GM19240 (cell line): Measurements from ENCODE around the gene FGR.

Experiments used
- DNase-seq: peaks from one replicate; pipeline ENCODE4 v3.0.0; 2011; ENCODE audit warnings: low spot score; ENCODE audit not compliant: insufficient read length

FGR gene

DNA sequence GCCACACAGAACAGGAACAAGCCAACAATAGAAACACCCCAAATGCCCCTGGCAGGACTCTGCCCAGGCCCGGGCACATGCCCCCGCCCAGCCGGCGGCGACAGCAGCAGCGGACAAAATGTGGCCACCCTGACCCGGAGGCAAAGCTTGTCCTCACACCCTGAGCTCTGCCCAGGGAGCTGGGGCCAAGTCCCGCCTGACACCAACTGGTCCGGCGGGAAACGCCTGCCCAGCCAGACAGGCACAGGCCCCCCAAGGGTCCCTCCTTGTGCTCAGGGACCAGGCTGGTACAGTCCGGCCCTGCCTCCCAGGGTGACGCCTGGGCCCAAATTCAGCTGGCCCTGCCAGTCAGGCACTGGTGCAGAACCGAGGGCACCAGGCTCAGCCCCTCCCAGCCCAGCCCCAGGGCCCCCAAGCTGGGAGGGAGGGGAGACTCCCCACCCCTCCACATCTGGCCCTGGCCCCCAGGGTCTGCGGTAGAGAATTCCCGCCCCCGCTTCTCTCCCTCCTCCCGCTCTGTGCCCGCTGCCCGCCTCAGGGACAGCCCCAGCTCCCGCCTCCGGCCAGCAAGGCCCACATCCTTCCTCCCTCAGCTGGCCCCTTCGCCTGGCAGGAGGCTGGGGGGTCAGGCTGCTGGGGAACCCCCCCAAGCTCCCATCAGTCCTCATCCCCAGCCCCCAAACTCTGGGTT, 33.1 kb downstream of the FGR start:
- DNase-seq: no peak

DNA sequence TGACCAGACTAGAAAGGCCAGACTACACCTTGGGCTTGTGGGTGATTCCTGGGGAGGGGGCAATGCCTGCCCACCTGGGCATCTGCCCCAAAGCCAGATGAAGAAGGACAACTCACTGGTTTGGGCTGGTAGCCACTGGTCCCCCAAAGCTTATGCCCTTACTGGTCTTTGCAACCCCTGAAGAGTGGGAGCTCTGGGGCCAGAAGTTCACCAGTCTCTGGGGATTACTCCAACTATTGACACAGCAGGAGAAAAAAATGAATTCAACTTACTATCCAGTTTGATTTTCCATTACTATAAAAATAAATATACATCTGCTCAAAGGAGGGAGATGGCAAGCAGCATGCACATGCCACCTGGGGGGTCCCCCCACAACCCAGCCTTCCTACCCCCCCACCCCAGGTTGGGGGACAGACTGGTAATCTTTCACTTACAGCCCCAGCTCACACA, 33.6 kb downstream of the FGR start:
- DNase-seq: no peak

DNA sequence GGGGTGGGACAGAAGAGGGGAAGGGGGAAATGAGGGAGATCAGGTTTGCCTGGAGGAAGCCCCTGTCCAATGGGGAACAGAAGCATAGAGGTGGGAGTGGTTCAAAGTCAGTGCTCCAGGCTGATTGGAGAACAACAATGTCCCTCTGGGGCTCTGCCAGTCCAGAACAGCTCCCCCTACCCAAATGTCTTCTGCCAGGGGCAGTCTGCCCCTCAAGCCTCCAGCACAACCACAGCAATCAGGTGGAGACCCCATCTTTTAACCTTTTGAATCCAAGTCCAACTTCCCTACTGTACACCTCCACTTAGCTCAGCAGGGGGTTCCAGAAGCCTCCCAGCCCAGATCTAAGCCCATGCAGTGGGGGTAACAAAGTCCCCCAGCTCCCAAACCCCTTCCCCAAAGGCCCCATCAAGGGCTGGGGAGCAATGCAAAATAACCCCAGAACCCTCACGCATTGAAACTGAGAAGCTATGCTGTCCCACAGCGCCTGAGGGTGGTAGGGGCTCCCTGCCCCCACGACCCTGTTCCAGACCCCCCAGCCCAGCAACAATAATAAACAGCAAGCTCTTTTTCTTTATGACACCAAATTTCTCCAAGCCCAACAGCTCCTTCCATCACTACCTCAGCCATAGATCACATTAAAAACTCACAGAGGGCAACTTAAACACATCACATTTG, 34.3 kb downstream of the FGR start:
- no peak for DNase-seq

DNA sequence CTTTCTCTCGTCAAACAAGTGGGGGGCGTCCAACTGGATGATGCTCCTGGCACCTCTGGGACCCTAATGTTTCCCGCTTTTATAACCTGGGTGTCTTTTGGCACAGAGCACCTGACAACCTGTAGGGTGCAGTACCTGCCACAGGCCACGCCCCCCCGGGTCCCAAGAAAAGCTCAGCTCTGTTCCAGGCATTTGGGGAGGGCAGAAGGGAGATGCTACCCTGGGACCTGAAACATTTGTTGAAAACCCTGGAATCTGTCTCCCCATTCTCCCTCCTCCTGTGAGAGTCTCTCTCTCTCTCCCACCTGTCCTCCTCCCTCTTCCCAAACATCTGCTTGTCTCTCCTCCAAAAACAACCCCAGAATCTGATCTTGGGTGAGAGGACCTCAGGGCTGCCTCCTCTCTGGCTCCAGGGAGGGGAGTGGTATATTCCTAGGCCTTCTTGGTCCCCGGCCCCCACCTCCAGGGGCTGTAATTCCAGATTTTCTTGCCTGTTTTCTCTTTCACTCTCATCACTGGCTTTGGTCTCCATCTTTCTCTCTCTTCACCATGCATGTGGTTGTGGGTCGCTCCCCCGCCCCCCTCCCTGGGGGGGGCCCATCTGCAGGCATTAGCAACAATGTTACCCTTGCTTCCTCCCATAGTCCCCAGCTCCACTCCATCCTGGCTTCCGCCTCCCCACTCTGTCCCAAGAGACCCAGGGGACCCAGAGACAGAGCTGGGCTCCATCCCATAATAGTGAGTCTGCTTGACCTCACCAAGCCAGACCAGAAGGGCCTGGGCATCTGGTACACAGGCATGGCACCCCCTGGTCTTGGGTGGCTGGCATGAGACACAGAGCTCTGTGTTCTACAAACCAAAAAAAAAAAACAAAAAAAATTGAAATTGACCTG, 35.1 kb downstream of the FGR start:
- DNase-seq: no peak

DNA sequence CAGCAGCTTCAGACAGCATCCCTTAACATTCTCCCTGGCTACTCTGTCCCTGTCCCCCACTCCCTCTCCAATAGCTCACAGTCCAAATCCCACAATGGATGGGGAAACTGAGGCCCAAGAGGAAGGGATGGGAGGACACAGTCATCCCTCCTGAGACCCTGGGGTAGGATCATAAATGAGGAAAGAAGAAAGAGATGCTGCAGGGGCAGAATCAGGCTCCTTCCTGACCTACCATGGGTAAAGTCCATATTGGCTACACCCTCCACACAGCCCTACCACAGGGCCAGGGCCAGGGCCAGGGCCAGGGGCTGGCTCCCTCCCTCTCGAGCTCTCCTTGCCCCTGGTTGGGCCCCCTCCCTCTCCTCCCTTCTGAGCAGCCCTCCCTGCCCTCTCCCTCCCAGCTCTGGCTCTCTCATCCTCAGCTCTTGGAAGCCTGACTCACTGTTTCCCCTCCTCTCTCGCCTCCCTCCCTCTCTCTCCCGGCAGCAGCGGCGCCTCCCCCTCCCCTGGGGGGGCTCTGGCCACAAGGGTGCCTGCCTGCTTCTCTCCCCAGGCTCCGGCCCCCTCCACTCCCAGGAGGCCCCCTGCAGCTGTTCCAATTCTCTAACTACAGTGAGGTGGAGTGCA, 36.0 kb downstream of the FGR start:
- DNase-seq: no peak

DNA sequence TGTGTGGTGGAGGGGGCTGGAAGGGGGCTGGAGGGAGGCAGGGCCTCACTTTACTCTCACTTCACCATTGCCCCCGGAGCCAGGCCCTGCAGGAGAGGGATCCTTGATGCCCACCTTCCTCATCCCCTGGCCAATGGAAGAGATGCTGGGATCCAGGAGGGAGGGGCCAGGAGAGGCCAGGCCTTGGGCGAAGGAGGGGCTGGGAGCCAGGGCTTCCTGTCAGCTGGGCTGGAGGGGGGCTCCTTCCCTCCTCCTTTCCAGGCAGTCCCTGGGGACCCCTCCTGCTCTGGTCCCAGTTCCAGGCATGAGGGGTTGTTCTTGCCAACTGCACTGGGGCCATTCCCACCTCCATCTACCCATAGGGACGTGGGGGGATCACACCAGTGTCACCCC, 36.7 kb downstream of the FGR start:
- DNase-seq: no peak

GRCh38 chr1:27597516-27598294, 37.3 kb downstream of the FGR start:
- DNase-seq: no peak

- DNase-seq: no peak
Measured at GRCh38 chr1:27596986-27597385, 38.0 kb downstream of the FGR start.

- DNase-seq: no peak
Measured at GRCh38 chr1:27596261-27596660, 38.7 kb downstream of the FGR start.

DNA sequence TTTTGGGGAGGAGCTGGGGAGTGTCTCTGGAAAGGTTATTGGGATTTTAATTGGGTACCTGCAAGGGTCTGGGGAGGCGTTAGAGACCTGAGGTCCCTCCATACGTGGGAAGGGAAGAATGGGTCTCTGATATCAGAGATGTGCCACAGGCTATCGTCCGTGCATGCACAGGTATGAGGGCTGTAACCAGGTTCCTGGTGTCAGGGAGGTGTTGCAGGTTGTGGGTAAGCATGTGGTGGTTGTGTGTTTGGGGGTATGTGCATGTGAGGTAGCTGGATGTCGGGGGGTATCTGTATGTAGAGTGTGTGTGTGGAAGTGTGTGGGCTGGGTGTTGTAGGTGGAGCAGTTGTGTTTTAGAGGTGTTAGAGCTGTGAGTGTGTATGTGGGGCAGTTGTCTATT, 39.4 kb downstream of the FGR start:
- no peak for DNase-seq

DNA sequence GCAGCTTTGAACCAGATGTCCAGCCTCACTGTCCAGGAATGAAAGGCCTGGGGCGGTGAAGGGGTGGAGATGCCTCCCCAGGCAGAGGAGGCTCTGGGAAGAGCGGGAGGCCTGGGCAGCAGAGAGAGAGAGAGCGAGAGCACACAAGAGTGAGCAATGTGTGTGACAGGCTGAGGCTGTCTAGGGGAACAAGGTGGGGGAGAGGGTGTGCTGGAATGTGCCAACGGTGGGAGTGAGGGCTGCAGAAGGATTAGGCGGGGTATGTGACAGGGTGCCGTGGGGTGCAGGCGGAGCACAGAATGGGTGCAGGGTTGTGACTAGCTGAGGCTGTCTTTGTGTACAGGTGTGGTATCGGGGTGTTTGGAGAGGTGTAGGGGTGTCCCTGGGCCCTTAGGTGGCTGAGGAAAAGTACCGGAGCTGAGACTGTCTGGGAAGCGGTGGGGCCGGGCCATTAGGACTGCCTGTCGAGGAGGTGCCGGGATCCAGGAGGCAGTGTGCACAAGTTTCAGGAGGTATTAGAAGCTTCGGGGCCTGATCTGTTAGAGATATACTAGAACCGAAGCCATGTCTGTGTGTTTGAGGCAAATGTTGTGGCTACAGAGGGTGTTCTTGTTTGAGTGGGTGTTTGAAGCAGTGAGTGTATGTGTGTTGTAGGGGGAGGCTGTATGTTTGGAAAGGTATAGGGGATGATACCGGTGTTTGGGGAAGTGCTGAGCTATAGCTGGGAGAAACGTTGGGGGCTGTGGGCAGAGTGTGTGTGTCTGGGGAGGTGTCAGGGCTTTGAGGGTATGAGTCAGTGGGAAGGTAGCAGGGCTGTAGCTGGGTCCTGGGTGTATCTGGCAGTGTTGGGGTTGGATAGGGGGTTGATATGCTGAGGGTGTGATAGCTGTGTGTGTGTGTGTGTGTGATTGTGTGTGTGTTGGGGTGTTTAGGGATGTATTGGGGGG, 40.1 kb downstream of the FGR start:
- DNase-seq: no peak

GRCh38 chr1:27593678-27594563, 41.1 kb downstream of the FGR start:
- DNase-seq: no peak

DNA sequence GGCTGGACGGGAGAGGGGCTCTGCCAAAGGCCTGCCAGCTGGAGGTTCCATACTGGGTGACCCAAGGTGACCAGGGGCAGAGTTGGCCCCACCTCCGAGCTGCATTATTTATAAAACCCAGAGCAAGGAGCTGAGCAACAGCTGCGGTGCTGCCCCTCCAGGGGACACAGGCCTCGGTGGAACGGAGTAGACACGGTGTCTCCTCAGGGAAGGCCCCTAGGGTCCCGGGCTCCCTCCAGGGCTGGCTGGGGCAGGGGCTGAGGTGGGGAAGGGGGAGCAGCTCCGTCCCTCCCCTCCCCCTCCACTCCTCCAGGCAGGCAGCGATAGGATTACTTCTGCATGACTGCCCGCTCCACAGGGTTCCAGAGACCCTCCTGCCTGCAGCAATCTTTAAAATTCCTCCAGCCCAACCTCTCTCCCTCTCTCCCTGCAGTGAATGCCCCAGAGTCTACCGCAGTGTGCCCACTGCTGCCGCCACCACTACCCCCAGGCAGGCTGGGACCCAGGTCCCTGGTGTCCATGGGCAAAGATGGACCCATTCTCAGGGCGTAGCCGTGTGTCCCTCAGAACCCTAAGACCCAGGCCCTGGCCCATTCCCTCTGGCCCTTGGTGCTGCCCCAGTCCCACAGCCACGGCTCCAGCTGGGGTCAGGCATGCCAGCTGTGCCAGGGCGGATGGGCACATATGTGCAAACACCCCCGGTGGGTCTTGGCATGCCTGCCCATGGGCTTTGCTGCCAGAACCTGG, 41.9 kb downstream of the FGR start:
- DNase-seq: no peak

GRCh38 chr1:27592232-27592930, 42.6 kb downstream of the FGR start:
- DNase-seq: no peak

DNA sequence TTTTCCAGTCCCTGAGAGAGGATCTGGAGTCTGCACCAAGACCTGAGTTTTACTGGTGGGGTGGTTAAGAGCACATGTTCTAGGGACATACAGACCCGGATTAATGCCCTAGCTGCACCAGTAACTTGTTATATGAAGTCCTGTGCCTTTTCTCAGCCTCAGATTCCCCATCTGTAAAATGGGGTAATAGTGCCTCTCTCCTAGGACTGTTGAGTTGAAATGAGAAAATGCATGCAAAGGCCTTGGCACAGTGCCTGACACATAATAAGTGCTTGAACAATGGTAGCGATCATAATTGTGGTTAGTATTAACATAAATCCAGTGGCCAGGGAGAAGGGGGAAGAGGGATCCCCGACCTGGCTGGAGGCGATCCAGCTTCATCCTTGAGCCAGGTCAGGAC, 43.4 kb downstream of the FGR start:
- DNase-seq: no peak

GRCh38 chr1:27590917-27591508, 44.0 kb downstream of the FGR start:
- no peak for DNase-seq

- no peak for DNase-seq
Measured at GRCh38 chr1:27589841-27590426, 45.1 kb downstream of the FGR start.
